MCF 10A (cell line): ENCODE data around the gene ACCS. TPM values are rescaled to one million over a fixed set of nuclear protein-coding genes. Genes with fewer than 3 reads are reported as not detected.

Experiments
- BruUV-seq: library from RNA; stranded (reverse); fragments of 400-500 nt; replicated peaks from 2 replicates; lab custom pipeline; 2021; lab: Mats Ljungman, UMichigan
- CTCF ChIA-PET: fragments of 300-600 bp; sonication (Branson Sonifier 250); formaldehyde crosslinking; extraction: SDS; loops from one replicate; lab custom pipeline; 2021; ENCODE audit warnings: antibody characterized with exemption, inconsistent platforms; lab: Yijun Ruan, JAX
- POLR2A ChIA-PET: fragments of 300-600, 350-650 bp; sonication (Branson Sonifier 250); formaldehyde crosslinking; extraction: SDS; loops from one replicate; lab custom pipeline; 2020; ENCODE audit warnings: antibody characterized with exemption, inconsistent platforms; lab: Yijun Ruan, JAX
- DNase-seq: peaks from one replicate; pipeline ENCODE4 v3.0.0-alpha.2; 2018; ENCODE audit not compliant: unreplicated experiment
- H3K27ac Mint-ChIP-seq: one replicate; pipeline ENCODE4 v1.8.0; 2022; ENCODE audit warnings: mild to moderate bottlenecking, low read depth, mixed read lengths; ENCODE audit not compliant: unreplicated experiment
- H3K27me3 Mint-ChIP-seq: one replicate; pipeline ENCODE4 v1.8.0; 2022; ENCODE audit warnings: mixed read lengths; ENCODE audit not compliant: insufficient read depth, unreplicated experiment
- H3K36me3 Mint-ChIP-seq: one replicate; pipeline ENCODE4 v1.8.0; 2022; ENCODE audit warnings: mild to moderate bottlenecking, moderate library complexity, mixed read lengths; ENCODE audit not compliant: insufficient read depth, unreplicated experiment
- H3K4me1 Mint-ChIP-seq: one replicate; pipeline ENCODE4 v1.8.0; 2022; ENCODE audit warnings: mixed read lengths; ENCODE audit not compliant: insufficient read depth, unreplicated experiment
- H3K4me3 Mint-ChIP-seq: one replicate; pipeline ENCODE4 v1.8.0; 2022; ENCODE audit warnings: mild to moderate bottlenecking, moderate library complexity, mixed read lengths; ENCODE audit not compliant: unreplicated experiment
- H3K9me3 Mint-ChIP-seq: one replicate; pipeline ENCODE4 v1.8.0; 2022; ENCODE audit warnings: mixed read lengths; ENCODE audit not compliant: unreplicated experiment
- CTCF ChIP-seq: fragments of 200-600 bp; IDR thresholded peaks from one replicate; pipeline ENCODE4 v1.8.0; 2022; ENCODE audit warnings: antibody characterized with exemption, mild to moderate bottlenecking; ENCODE audit not compliant: unreplicated experiment
- intact Hi-C: fragments of 100-400 bp; cut with micrococcal nuclease; formaldehyde crosslinking; loops from 2 replicates; pipeline ENCODE4 v1.14.1; 2022
- total RNA-seq: library from RNA; stranded (reverse); gene quantifications from 2 replicates; pipeline ENCODE4 v1.2.3, GENCODE V29; 2022

Gene ACCS
- total RNA-seq, 1 experiment from 2014 or later = 7.9 TPM

- BruUV-seq = no TSS peak
- ChIA-PET CTCF (interaction anchor here (0.7 to 1.2 kb wide), 4 partner anchors 9 to 438 kb away, joined by 3 read pairs; partner anchors contain the start of gene EXT2), POLR2A (no interaction called here)
- no peak overlapping the region for H3K27ac Mint-ChIP-seq
- H3K27me3 Mint-ChIP-seq = peaks cover 7% of the 10 kb centered on the region
- peaks cover 8% of the 10 kb centered on the region for H3K9me3 Mint-ChIP-seq
- DNase-seq = no peak
- no peaks in the 10 kb centered on the region for H3K36me3 Mint-ChIP-seq
- intact Hi-C loops = no loop called here
- TF ChIP-seq CTCF = no peak
- H3K4me3 Mint-ChIP-seq = no peak overlapping the region
- peaks cover 9% of the 10 kb centered on the region for H3K4me1 Mint-ChIP-seq
Measured at GRCh38 chr11:44085330-44085729, 19.3 kb downstream of the ACCS start.

GRCh38 chr11:44088377-44088776, 22.3 kb downstream of the ACCS start:
- Mint-ChIP-seq H3K27ac (no peak overlapping the region), H3K4me1 (peaks cover 9% of the 10 kb centered on the region), H3K36me3 (no peaks in the 10 kb centered on the region), H3K27me3 (peaks cover 7% of the 10 kb centered on the region), H3K9me3 (peaks cover 8% of the 10 kb centered on the region), H3K4me3 (no peak overlapping the region)
- POLR2A ChIA-PET = no interaction called here
- intact Hi-C loops = no loop called here
- BruUV-seq = no TSS peak
- CTCF ChIA-PET = no interaction called here
- TF ChIP-seq CTCF = no peak
- DNase-seq = no peak

- no peak for TF ChIP-seq CTCF
- ChIA-PET POLR2A (no interaction called here), CTCF (no interaction called here)
- Mint-ChIP-seq H3K27ac (no peak overlapping the region), H3K4me3 (no peak overlapping the region), H3K27me3 (peaks cover 7% of the 10 kb centered on the region), H3K4me1 (peaks cover 9% of the 10 kb centered on the region), H3K36me3 (no peaks in the 10 kb centered on the region), H3K9me3 (peaks cover 8% of the 10 kb centered on the region)
- BruUV-seq = no TSS peak
- DNase-seq = no peak
- intact Hi-C loops = no loop called here
Measured at GRCh38 chr11:44088871-44089270, 22.8 kb downstream of the ACCS start.

GRCh38 chr11:44090539-44090938, 24.5 kb downstream of the ACCS start:
- H3K27me3 Mint-ChIP-seq = peaks cover 7% of the 10 kb centered on the region
- no peaks in the 10 kb centered on the region for H3K36me3 Mint-ChIP-seq
- POLR2A ChIA-PET = no interaction called here
- intact Hi-C loops = loop anchor here (5.0 kb wide), 1 partner anchor 197 kb away; no protein-coding TSS in a partner anchor
- no TSS peak for BruUV-seq
- H3K4me1 Mint-ChIP-seq = peaks cover 15% of the 10 kb centered on the region
- CTCF ChIA-PET = interaction anchor here (0.6 kb wide), 1 partner anchor 154 kb away, joined by 3 read pairs; no protein-coding TSS in a partner anchor
- H3K4me3 Mint-ChIP-seq = no peak overlapping the region
- no peak for DNase-seq
- no peak for TF ChIP-seq CTCF
- peaks cover 5% of the 10 kb centered on the region for H3K9me3 Mint-ChIP-seq
- H3K27ac Mint-ChIP-seq = no peak overlapping the region
